GM21528 (cell line): ENCODE results near the gene MXD3.
"Not testable (repeated sequence)": the region's sequence is repeated elsewhere in the genome, so short reads cannot be mapped to it uniquely, and the experiment has no call there.

Source experiments
- ATAC-seq: cut with Tn5 transposase; IDR thresholded peaks from one replicate; pipeline ENCODE4 v1.9.1; 2021; ENCODE audit warnings: mild to moderate bottlenecking, moderate library complexity; ENCODE audit not compliant: unreplicated experiment, low FRiP score

Gene MXD3

DNA sequence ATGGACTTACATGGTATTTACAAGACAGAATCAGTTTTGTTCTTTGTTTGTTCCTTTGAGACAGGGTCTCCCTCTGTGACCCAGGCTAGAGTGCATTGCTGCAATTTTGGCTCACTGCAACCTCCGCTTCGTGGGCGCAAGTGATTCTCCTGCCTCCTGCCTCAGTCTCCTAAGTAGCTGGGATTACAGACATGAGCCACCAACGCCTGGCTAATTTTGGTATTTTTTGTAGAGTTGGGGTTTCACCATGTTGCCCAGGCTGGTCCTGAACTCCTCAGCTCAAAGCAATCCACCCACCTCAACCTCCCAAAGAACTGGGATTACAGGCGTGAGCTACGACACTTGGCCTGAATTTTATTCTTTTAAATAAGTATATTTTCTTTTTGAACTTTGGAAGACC is 35.8 kb downstream of the MXD3 start:
- no peak for ATAC-seq

GRCh38 chr5:177271113-177271512 is 40.6 kb downstream of the MXD3 start:
- ATAC-seq = no peak

GRCh38 chr5:177270653-177271052 is 41.0 kb downstream of the MXD3 start:
- ATAC-seq = no peak

- ATAC-seq = no peak
Measured at GRCh38 chr5:177269976-177270375, 41.7 kb downstream of the MXD3 start.

DNA sequence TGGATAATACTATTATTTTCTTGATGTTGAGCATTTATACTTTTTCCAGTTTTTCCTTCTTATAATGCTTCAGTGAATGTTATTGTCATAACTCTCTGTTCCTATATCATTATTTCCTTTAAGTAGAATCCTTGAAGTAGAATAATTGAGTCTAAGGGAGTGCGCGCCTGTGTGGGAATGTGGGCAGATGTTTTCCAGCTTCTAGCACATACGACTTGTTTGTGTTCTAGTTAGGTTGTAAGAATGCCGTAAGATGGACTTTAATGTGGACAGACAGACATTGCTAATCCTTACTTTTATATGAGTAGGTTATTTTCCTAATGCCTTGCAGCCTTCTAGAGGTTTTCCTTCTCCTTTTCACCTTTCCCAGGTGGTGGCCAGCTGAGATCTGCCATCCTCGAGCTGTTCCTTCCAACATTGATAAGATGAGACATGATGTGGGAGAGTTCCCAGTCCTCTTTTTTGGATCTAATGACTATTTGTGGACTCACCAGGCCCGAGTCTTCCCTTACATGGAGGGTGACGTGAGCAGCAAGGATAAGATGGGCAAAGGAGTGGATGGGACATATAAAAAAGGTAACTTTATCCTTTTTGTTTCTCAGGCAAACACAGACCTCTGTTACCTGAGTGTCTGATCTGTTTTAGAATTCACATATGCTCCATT is 42.3 kb downstream of the MXD3 start:
- no peak for ATAC-seq

DNA sequence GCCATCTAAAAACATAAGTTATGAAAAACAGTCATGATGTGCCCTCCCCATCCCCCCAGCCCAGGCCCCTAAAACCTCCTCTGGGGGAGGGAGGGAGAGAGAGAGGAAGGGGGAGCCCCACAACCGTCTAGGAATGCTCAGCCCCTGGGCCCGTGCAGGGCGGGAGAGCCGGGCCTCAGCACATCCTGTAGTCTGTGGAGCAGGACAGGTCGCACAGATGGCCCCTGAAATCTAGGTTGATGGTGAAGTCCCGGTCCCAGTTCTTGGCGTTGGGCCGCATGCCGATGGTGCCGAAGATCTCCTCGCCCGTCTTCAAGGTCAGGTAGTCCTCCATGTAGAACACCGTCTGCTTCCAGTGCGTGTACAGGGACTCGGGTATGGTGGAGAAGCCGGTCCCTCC is 46.3 kb downstream of the MXD3 start:
- no peak for ATAC-seq

GRCh38 chr5:177264178-177264577 is 47.5 kb downstream of the MXD3 start:
- ATAC-seq = no peak

- ATAC-seq = no peak
Measured at GRCh38 chr5:177261510-177261909, 50.2 kb downstream of the MXD3 start.

- ATAC-seq = no peak
Measured at GRCh38 chr5:177260961-177261360, 50.7 kb downstream of the MXD3 start.

DNA sequence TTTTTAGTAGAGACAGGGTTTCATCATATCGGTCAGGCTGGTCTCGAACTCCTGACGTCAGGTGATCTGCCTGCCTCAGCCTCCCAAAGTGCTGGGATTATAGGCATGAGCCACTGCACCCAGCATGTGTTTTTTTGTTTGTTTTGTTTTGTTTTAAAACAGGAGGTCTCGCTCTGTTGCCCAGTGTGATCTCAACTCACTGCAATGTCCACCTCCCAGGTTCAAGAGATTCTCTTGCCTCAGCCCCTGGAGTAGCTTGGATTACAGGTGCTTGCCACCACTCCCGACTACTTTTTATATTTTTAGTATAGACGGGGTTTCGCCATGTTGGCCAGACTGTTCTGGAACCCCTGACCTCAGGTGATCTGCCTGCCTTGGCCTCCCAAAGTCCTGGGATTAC is 53.0 kb downstream of the MXD3 start:
- not testable (repeated sequence) for ATAC-seq
